Measurements from ENCODE around the gene PPIF.

The PPIF gene

DNA sequence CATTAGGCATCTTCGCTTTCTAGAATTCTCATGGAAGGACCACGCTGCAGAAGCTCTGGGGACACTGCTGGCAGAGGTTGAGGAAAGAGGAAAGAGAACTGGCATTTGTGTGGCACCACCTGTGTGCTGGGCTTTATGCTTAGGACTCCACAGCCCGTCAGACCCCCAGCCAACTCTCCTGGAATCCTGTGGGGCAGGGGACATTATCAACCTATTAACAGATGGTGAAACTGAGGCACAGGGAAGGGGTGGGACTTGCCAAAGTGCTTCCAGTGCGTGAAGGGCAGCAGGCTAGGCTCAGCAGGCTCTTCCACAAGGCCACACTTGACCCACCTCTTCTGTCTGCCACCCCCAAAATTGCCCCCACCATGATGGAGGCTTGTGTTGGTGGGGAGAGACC is 51.4 kb downstream of the PPIF start:
- Histone ChIP-seq H3K79me2 (ENCODE audit: low read length) (no peaks in the 10 kb centered on the region), H4K20me1 (ENCODE audit: insufficient read depth, low read length) (no peaks in the 10 kb centered on the region), H3K27ac (ENCODE audit: low read length) (no peak overlapping the region), H3K4me1 (ENCODE audit: low read length) (no peaks in the 10 kb centered on the region), H3K36me3 (replicated peaks; ENCODE audit: low read depth, low read length) (no peaks in the 10 kb centered on the region), H3K9ac (ENCODE audit: low read length) (no peak overlapping the region), H3K27me3 (ENCODE audit: low read depth, low read length) (no peaks in the 10 kb centered on the region), H3K9me3 (ENCODE audit: insufficient read depth, low read length) (no peaks in the 10 kb centered on the region), H3K4me3 (ENCODE audit: low read length) (no peak overlapping the region), H3K4me2 (ENCODE audit: low read length) (no peak overlapping the region), H2AFZ (ENCODE audit: low read depth, low read length) (no peak overlapping the region)
- TF ChIP-seq CTCF (IDR thresholded peaks at IDR 0.05; ENCODE audit: low read depth, low read length) (no peak), EZH2phosphoT487 (IDR thresholded peaks at IDR 0.05; ENCODE audit: low read depth) (no peak)

DNA sequence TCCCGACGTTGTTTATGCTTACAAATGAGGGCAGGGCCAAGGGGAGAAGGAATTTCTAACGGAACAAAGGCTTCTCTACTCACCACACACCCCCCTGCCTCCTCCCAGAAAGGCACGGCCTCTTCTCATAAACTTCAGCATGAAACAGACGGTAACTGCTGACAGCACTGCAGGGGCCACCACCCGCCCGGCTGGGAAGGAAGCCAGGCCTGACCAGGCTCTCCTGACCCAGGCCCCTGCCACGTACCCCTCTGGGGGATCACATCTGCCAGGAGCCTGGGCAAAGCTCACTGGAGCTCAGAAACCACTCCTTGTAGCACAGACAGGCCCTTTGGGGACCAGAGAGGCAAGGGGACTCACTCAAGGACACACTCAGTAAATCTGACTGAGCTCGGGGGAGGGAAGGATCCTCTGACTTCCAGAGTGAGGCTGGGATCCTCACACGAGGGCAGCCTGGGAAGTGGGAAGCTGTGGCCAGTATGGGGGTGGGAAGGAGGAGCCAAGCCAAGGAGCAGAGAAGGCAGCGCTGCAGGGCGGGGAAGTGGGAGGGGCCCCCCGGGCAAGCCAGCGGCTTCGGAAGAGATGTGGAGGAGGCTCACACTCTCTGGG is 52.1 kb downstream of the PPIF start:
- no peak overlapping the region for H2AFZ ChIP-seq (ENCODE audit: low read depth, low read length)
- H3K27ac ChIP-seq (ENCODE audit: low read length), result no peak overlapping the region
- no peak overlapping the region for H3K4me2 ChIP-seq (ENCODE audit: low read length)
- TF ChIP-seq EZH2phosphoT487 (IDR thresholded peaks at IDR 0.05; ENCODE audit: low read depth), result no peak
- no peak for TF ChIP-seq CTCF (IDR thresholded peaks at IDR 0.05; ENCODE audit: low read depth, low read length)
- H3K79me2 ChIP-seq (ENCODE audit: low read length), result no peaks in the 10 kb centered on the region
- H3K9me3 ChIP-seq (ENCODE audit: insufficient read depth, low read length), result no peaks in the 10 kb centered on the region
- no peaks in the 10 kb centered on the region for H3K36me3 ChIP-seq (replicated peaks; ENCODE audit: low read depth, low read length)
- H3K27me3 ChIP-seq (ENCODE audit: low read depth, low read length), result no peaks in the 10 kb centered on the region
- no peak overlapping the region for H3K4me3 ChIP-seq (ENCODE audit: low read length)
- H3K4me1 ChIP-seq (ENCODE audit: low read length), result no peaks in the 10 kb centered on the region
- no peak overlapping the region for H3K9ac ChIP-seq (ENCODE audit: low read length)
- no peaks in the 10 kb centered on the region for H4K20me1 ChIP-seq (ENCODE audit: insufficient read depth, low read length)

GRCh38 chr10:79400146-79401004 is 53.1 kb downstream of the PPIF start:
- Histone ChIP-seq H3K27ac (ENCODE audit: low read length) (no peak overlapping the region), H3K4me1 (ENCODE audit: low read length) (no peaks in the 10 kb centered on the region), H3K9me3 (ENCODE audit: insufficient read depth, low read length) (no peaks in the 10 kb centered on the region), H3K36me3 (replicated peaks; ENCODE audit: low read depth, low read length) (no peaks in the 10 kb centered on the region), H3K4me3 (ENCODE audit: low read length) (no peak overlapping the region), H3K27me3 (ENCODE audit: low read depth, low read length) (no peaks in the 10 kb centered on the region), H3K4me2 (ENCODE audit: low read length) (no peak overlapping the region), H4K20me1 (ENCODE audit: insufficient read depth, low read length) (no peaks in the 10 kb centered on the region), H3K79me2 (ENCODE audit: low read length) (no peaks in the 10 kb centered on the region), H3K9ac (ENCODE audit: low read length) (no peak overlapping the region), H2AFZ (ENCODE audit: low read depth, low read length) (no peak overlapping the region)
- TF ChIP-seq CTCF (IDR thresholded peaks at IDR 0.05; ENCODE audit: low read depth, low read length), result peak; percentile 65
- no peak for TF ChIP-seq EZH2phosphoT487 (IDR thresholded peaks at IDR 0.05; ENCODE audit: low read depth)

Measured in OCI-LY3 (cell line).